H1 (cell line): ENCODE results near the gene SMAP1. TPM values are rescaled to one million over a fixed set of nuclear protein-coding genes. Genes with fewer than 3 reads are reported as not detected.

Experiments
- SIX5 ChIP-seq: IDR thresholded peaks from 2 replicates; pipeline ENCODE4 v1.6.1; 2011; ENCODE audit warnings: mild to moderate bottlenecking, low read depth, low read length
- TAF7 ChIP-seq: optimal IDR thresholded peaks from 2 replicates; pipeline ENCODE3; 2011; ENCODE audit warnings: low read depth, mild to moderate bottlenecking, inconsistent platforms, low read length, moderate library complexity, borderline replicate concordance
- polyA plus RNA-seq, 7 experiments: library from polyadenylated mRNA; depleted of rRNA in 3 of 7; stranded (reverse) in 5 of 7; unstranded in 2 of 7; fragments of >200 nt in 5 of 7; fragments of 200-250 nt in 2 of 7; gene quantifications; 1 replicate in 5 of 7; 2 replicates in 1 of 7; 4 replicates in 1 of 7; pipeline versions ENCODE4 v1.2.1 to v1.2.3, GENCODE V29; 2011 to 2013; ENCODE audit warnings: missing spikeins in 2 of 7, mixed read lengths in 2 of 7
- total RNA-seq: library from RNA; stranded (reverse); fragmentation: NEBNext Ultra II Directional; extraction: Animal tissue kit (Norgen Biotek cat#: 25700); gene quantifications from 2 replicates; pipeline ENCODE4 v1.2.1, GENCODE V29; 2021

SMAP1 gene
- total and polyA plus RNA-seq, 2 of the 8 experiments (the other 6 are each of a cell fraction or from before 2014, with no cell fraction given): 18.8 to 32.4 TPM

DNA sequence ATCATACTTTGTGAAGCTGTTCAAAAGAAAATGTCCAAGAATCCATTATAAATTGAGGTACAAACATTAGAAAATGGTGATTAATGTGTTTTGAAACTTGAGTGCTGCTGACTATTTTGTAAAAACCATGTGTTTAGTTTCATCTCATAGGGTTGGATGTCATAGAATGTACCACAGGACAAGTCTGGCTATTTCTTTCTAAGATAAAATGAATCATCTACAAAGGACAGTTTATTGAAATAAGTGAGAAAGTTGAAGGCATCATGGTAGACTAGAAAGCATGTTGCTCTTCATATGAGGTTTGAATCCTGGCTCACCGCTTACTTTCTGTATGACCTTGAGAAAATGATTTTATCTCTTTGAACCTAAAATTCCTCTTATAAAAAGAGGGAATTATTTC, 29.2 kb upstream of the SMAP1 start (continued):
- TF ChIP-seq TAF7: no peak
- TF ChIP-seq SIX5: no peak
